G401 (cell line): ENCODE measurements around the gene GCNT2. TPM values are rescaled to one million over a fixed set of nuclear protein-coding genes. Genes with fewer than 3 reads are reported as not detected.

Source experiments
- DNase-seq: peaks from one replicate; pipeline ENCODE4 v3.0.0-alpha.2; 2015; ENCODE audit warnings: low spot score
- in situ Hi-C: cut with HindIII; loops from 2 replicates; pipeline ENCODE4 v1.10.0; 2016; ENCODE audit warnings: low sequenced_read_pairs, mixed read lengths
- total RNA-seq: library from RNA; depleted of rRNA; stranded (reverse); fragments of >200 nt; shearing (Covaris generic); gene quantifications from 2 replicates; pipeline ENCODE4 v1.2.3, GENCODE V29; 2014

Gene GCNT2
- total RNA-seq, 1 experiment from 2014 or later: 28.7 TPM

DNA sequence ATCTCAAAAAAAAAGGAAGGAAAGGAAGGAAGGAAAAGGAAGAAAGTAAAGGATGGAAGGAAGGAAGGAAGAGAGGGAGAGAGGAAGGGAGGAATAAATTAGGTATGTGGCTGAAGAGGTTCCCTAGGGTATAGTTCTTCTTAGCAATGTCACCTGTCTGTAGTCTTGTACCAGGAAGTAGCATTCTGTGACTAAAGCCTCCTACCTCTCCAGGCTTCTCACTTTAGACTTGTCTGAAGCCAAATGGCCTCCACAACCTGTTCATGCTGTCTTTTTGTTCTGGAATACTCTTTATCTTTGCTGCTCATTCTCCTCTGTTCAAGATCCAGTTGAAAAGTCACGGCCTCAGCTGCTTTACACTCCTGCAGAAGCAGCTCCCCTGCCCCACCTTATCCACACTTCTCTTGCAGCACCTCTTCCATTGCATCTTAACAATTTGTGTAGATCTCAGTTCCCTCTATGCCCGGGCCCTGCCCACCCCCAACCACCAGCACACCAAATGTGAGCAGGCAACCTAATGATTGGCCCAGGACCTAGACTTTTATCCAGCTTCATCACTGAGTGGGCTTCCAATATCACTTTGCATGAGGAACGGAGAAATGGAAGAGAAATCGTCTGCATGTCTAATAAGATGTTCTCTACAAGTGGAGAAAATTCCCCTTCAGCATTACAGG lies 19.1 kb downstream of the GCNT2 start:
- no peak for DNase-seq
- in situ Hi-C loops: no loop called here

DNA sequence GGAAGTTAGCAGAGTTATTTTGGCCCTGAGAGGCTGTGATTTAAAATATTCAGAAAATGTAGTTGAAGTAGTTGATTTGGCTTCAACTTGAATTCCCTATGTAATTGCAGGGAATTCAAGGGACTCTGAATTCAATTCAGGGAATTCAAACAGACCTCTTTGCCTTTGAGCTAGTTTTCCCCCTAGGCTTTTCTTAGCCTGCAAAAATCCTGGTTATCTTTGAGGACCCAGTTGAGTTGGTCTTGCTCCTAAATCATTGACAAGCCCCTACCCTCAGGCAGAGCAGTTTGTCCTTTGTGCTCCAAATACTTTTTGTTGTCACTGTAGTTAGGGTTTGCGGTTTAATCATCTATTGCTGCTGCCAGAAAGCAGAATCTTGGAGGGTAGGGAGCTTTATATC lies 20.4 kb downstream of the GCNT2 start:
- in situ Hi-C loops: no loop called here
- no peak for DNase-seq

DNA sequence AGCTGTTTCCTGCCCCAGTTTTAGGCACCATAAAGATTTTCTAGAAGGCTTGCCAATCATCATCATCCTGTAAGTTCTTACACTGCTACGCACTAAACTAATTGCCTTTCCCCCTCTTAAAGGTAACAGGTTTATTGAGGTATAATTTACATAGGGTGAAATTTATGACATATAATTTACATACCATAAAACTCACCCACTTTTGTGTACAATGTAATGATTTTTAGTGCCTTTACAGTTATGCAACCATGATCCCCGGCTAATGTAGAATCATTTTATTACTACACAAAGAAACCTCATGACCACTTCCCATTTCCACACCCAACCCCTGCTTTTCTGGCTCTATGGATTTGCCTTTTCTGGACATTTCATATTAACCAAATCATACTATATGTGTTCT lies 21.1 kb downstream of the GCNT2 start:
- no peak for DNase-seq
- in situ Hi-C loops: no loop called here

DNA sequence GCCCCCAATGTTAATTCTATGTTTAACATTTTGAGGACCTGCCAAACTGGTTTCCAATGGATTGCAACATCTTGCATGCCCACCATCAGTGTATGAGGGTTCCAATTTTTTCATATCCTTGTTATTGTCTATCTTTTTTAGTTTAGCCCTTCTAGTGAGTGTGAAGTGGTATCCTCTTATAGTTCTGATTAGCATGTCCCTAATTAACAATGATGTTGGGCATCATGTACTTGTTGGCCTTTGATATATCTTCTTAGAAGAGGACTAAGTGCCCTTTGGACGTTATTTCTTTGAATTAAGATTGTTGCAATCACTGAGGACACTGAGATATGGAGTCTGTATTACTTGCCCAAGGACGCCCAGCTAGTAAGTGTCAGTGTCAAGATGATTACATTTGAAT lies 22.3 kb downstream of the GCNT2 start:
- DNase-seq: no peak
- in situ Hi-C loops: no loop called here

DNA sequence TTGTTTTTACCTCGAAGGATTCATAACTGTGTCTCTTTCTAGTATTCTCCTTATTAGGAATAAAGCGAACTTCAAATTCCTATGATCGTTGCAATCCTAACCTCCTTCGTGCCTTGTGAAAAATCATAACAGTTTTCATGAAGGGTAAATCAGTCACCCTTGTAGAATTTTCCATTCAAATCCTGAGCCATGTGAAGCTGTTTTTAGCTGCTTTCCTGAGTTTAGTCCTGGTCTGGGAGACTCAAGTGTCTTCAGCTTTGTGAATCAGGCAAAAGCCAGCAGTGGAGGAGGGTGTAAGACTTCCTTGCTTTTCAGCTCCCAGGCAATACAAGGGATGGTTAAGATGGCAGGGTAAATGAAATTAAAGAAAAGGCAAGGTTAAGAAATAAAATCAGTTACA lies 24.3 kb downstream of the GCNT2 start:
- DNase-seq: no peak
- in situ Hi-C loops: no loop called here

DNA sequence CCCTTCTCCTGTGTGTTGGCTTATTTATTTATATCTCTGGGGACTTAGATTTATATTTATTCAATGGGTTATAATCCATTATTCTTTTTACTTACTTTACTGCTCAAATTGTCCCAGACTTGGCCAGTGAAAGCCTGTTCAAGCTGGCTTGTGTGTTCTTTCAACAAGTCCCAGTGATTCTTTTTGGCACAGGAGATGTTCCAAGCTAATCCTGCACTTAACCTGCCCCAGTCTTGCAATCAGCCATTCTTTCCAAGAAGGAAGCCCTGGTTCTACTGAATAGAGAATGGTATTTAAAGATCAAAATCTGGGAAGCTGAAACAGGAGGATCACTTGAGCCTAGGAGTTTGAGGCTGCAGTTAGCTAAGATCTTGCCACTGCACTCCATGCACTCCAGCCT lies 26.7 kb downstream of the GCNT2 start:
- DNase-seq: no peak
- in situ Hi-C loops: no loop called here

DNA sequence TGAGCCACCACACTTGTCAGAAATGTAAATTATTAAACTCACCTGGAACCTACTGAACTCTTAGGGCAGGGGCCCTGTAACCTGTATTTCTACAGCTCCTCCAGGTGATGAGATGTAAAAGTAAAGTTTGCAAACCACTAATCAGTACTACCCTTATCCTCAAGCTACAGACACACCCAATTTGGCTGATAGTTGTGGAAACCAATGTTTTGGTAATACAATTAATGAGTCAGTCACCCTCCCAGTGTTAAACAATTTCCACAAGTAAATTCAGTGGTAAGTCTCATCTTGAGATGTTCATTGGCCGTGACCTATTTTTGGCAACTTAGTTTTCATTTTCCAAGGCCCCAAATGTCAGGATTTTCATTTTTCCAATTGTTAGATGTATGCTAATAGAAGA lies 29.6 kb downstream of the GCNT2 start:
- no peak for DNase-seq
- in situ Hi-C loops: no loop called here

DNA sequence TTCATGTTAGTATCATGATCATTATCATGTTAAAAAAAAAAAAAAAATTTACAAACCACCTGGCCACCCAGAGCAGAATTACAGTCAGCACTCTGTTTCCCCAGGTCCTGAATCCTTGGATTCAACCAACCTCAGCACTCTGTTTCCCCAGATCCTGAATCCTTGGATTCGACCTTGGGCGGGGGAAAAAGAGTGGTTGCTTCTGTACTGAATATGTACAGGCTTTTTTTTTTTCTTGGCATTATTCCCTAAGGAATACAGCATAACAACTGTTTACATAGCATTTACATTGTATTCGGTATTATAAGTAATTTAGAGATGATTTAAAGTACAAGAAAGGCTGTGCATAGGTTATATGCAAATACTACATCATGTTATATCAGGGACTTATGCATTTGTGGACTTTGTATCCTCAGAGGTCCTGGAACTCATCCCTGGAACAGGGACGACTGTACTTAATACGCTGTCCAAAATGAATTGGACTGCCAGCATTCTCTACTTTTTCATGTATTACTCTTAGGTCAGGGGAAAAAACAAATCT lies 31.2 kb downstream of the GCNT2 start:
- in situ Hi-C loops: no loop called here
- no peak for DNase-seq

DNA sequence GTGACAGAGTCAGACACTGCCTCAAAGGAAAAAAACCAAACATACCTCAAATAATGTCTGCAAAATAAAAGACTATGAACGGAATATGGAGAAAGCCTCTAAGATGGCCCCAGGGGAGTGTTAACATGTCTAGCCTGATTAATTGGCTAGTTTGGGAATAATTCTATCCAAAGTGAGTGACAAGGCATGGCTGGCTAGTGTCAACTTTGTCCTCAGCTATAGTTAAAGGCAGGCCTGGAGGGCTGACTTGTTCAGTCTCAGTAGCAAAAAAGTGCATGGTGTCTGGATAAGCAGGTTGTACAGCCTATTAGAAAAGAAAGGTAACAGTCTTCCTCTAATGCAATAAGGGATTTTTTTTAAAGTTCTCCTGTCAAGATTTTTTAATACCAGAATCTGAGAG lies 32.7 kb downstream of the GCNT2 start:
- in situ Hi-C loops: no loop called here
- no peak for DNase-seq

DNA sequence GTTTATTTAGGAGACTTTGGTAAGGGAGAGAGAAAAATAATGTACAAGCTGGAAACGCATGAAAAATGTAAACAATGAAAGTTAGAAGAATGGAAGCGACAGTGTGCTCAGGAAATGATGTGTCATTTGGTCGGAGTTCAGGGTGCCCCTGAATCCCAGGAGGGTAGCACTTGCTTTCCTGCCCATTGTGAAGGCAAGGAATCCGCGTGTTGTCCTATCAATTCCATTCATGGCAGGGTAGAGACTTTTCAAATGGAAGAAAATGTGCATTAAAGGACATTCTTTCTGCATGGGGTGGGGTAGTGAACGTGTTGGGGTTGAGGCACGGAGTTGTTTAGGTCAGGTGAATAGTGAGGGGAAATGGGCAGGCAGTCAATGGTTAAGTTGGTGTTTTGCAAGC lies 33.7 kb downstream of the GCNT2 start:
- in situ Hi-C loops: no loop called here
- no peak for DNase-seq

DNA sequence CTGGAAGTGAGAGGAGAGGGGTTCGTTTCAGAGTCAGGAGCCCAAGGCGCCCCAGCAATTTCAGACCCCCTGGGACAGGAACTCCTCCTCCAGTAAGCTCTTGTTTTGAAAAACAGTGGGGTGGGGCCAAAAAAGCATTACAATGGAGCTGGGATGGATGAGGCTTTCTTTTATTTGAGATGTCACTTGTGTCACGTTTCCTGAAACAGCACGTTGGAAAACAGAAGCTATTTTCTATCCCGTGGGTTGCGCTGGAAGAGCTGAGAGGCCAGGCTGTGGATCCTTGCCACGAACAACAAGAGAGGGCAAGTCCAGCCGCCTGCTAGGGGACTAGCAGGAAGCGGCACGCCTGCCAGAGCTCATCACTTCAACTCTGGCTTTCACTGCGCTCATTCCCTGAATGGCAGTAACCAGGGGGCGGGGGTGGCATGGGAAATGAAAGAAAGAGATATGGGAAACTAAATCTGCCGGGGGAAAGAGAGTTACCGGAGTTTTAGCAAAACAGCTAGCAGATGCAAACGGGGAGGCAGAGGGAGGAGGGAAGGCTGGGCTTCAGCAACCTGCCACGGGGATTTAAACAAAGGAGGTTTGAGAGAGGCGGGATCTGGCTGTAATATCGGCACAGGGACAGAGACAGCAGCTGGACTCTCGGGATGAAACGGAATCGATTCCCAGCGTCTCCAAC lies 34.6 kb downstream of the GCNT2 start:
- in situ Hi-C loops: no loop called here
- DNase-seq: peak; percentile 94

DNA sequence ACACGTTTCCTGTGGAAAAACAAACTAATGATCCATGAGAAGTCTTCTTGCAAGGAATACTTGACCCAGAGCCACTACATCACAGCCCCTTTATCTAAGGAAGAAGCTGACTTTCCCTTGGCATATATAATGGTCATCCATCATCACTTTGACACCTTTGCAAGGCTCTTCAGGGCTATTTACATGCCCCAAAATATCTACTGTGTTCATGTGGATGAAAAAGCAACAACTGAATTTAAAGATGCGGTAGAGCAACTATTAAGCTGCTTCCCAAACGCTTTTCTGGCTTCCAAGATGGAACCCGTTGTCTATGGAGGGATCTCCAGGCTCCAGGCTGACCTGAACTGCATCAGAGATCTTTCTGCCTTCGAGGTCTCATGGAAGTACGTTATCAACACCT lies 35.4 kb downstream of the GCNT2 start:
- DNase-seq: peak; percentile 49
- in situ Hi-C loops: no loop called here

DNA sequence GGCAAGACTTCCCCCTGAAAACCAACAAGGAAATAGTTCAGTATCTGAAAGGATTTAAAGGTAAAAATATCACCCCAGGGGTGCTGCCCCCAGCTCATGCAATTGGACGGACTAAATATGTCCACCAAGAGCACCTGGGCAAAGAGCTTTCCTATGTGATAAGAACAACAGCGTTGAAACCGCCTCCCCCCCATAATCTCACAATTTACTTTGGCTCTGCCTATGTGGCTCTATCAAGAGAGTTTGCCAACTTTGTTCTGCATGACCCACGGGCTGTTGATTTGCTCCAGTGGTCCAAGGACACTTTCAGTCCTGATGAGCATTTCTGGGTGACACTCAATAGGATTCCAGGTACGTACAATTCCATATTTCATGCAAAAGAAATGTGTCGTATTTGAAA lies 35.8 kb downstream of the GCNT2 start:
- in situ Hi-C loops: no loop called here
- peak; percentile 47 for DNase-seq

DNA sequence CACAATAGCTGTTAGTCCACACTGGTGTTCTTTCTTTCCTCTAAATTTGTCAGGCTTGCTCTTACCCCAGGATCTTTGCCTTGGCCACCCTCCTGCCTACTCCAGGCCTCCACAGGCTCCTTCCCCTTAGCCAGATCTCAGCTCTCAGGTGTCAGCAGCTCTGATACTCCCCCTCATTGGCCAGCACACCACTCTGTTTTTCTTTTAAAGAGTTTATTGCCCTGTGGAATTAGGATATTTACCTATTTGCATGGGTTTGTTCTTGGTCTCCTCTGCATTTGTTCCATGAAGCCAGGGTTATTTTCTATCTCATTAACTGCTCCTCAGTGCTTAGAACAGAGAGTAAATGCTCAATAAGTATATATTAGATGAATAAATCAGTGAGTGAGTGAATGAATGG lies 36.8 kb downstream of the GCNT2 start:
- peak; percentile 57 for DNase-seq
- in situ Hi-C loops: no loop called here

DNA sequence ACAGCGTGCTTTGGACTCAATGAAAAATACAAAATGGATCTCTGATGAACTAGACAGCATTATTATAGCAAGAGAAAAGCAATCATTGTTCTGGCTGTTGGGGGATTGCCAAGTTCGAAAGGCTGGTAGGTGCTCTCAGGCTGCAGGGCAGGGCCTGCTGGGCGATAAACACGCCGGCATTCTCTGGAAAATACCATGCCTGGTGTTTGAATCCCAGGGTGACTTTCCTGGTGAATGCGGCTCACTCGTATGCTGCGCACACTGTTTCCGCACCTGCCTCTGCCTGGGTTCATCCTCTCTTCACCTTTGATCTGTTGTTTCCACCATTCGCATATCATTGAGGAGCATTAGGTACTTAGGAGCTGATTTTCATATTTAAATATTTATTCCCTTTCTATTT lies 37.4 kb downstream of the GCNT2 start:
- in situ Hi-C loops: no loop called here
- DNase-seq: peak; percentile 77

DNA sequence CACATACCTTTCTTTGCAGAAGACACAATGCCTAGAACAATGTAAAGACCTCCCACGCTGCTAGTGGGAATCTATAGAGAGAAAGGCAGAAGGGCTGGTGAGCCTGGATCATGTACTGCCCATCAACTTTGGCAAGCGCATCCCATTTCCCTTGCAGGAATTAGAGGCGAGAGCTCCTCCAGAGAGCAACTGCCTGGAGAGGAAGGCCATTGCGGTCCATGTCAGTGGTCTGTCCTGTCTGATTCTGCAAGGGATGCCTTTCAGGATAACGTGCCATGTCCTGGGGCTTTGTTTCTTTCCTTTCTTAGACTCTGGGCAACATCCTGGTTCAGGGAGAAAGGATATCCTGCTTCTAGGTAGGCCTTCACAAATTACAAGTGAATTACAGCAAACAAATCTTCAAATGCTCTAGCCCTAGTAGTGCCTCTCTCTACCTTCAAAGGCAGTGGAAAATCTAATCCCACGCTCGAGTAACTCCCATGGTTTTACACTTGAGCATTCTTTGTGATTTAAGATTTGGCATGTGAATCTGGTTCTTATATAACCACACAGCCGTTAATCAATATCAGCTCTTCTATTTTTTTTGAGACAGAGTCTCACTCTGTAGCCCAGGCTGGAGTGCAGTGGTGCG lies 38.5 kb downstream of the GCNT2 start:
- in situ Hi-C loops: no loop called here
- DNase-seq: peak; percentile 74

DNA sequence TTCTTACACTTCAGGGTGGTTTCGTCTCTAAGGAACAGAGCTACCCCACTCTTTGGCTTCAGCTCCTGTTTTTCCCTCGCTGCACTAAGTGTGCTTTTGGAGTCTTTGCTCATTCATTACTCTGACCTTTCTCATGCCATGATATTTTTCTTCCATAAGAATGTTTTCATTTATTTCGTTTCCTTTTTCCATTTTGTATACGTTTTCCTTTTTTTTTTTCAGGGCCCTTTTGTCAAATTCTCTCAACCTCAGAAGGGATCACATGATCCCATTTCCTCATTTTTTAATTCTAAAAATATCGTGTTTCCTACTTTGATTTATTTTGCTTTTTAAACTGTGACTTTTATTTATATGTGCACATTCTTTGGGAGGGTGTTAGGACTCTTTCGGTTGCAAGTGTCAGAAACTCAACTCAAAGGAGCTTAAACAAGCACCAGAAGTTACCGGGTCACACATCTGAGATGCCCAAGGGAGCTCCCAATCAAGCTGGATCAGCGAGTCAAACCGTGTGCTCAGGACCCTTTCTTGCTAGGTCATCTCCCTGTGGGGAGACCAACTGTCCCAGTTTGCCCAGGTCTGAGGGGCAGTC lies 40.6 kb downstream of the GCNT2 start:
- no peak for DNase-seq
- in situ Hi-C loops: no loop called here

DNA sequence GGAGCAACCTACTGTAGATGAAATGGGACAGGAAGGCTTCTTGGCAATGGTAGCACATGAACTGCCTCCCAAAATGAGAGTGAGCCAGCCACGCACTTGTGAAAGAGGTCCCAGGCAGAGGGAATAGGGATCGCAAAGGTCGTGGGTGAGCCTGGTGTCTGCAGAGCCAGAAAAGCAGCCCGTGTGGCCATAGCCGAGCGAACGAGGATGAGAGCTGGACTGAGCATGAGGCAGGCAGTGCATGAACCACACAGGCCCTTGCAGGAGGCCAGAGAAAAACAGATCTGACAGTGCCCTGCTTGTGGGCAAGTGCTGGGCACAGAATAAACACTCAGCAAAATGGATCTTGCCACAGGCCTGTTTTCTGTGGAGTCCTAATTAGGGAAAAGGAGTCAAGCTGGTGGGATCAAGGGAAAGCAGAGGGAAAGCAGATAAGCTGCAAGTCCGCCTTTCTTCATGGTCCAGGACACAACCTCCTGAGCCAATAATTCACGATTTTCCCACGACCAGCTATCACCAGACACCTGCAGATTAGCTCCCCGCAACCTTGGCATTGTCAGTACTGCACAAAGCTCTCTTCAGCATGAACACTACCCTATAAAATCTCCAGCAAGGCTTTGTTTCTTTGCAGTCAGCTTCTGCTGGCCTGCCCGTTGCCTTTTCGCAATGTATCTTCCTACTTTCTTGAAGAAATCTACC lies 44.0 kb downstream of the GCNT2 start:
- DNase-seq: no peak
- in situ Hi-C loops: no loop called here

DNA sequence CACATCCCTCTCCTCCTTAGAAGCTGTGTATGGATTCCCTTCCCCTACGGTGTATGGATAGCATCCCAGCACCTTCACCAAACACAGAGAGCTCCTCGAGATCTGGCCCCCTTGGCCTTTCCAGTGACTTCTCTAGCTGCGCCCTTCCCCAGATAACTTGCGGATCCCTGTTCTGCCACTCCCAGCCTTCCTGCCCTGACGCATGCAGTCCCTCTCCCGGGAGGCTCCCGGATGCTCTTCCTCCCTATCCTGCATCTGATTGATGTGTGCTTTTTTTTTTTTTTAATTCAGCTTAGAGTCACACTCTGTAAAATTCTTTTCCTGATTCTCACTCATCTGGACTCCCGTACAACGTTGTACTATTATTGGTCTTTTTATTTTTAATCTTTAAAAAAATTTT lies 44.8 kb downstream of the GCNT2 start:
- in situ Hi-C loops: no loop called here
- no peak for DNase-seq
